Lung (tissue), 12 donors: ENCODE results near the gene FRAS1. TPM values are rescaled to one million over a fixed set of nuclear protein-coding genes. Genes with fewer than 3 reads are reported as not detected.

Experiments
- ATAC-seq: fragments of 200-7000 bp; cut with Tn5 transposase; one replicate; pipeline ENCODE4 v1.9.1; 2020; ENCODE audit warnings: moderate number of reproducible peaks; ENCODE audit not compliant: insufficient read depth, low FRiP score
- DNase-seq, 3 donors: peaks; one replicate each; pipeline ENCODE4 v3.0.0-alpha.2; 2013 to 2017
- H3K27ac ChIP-seq, 2 donors: one replicate each; pipeline ENCODE4 v1.5.1; 2013; ENCODE audit warnings: mild to moderate bottlenecking in 2 of 2, moderate library complexity in 2 of 2, control low read depth in 1 of 2, inconsistent platforms in 1 of 2, low read depth in 1 of 2, low read length in 1 of 2
- H3K27me3 ChIP-seq, 3 donors: one replicate each; pipeline ENCODE4 v1.5.1; 2013; ENCODE audit warnings: low read length in 2 of 3; ENCODE audit not compliant: control insufficient read depth in 3 of 3, insufficient read depth in 3 of 3
- H3K36me3 ChIP-seq, 4 donors: one replicate each; pipeline ENCODE4 v1.5.1; 2013; ENCODE audit warnings: low read length in 4 of 4, mild to moderate bottlenecking in 1 of 4, moderate library complexity in 1 of 4; ENCODE audit not compliant: control insufficient read depth in 4 of 4, insufficient read depth in 4 of 4
- H3K4me1 ChIP-seq, 5 donors: one replicate each; pipeline ENCODE4 v1.5.1; 2013; ENCODE audit warnings: low read length in 5 of 5, mild to moderate bottlenecking in 2 of 5, moderate library complexity in 1 of 5; ENCODE audit not compliant: control insufficient read depth in 5 of 5, insufficient read depth in 5 of 5
- H3K4me3 ChIP-seq: one replicate; pipeline ENCODE4 v1.5.1; 2013; ENCODE audit warnings: mild to moderate bottlenecking, control low read depth, moderate library complexity
- H3K9ac ChIP-seq, 2 donors: one replicate each; pipeline ENCODE4 v1.5.1; 2013; ENCODE audit warnings: low read length in 2 of 2, control low read depth in 1 of 2; ENCODE audit not compliant: insufficient read depth in 1 of 2
- H3K9me3 ChIP-seq, 4 donors: one replicate each; pipeline ENCODE4 v1.5.1; 2013; ENCODE audit warnings: low read length in 3 of 4, mild to moderate bottlenecking in 1 of 4, moderate library complexity in 1 of 4; ENCODE audit not compliant: control insufficient read depth in 4 of 4, insufficient read depth in 3 of 4
- CTCF ChIP-seq: IDR thresholded peaks from 2 replicates; pipeline ENCODE4 v1.5.1; 2012; ENCODE audit warnings: mild to moderate bottlenecking; ENCODE audit errors: control extremely low read depth, extremely low read depth
- WGBS, 2 donors: extraction: QIAGEN DNeasy Blood & Tissue Kit; methylation state at CpG; one replicate each; pipeline ENCODE4 v1.1.7; 2013; 5-methylcytosine and 5-hydroxymethylcytosine counted together
- polyA plus RNA-seq, 2 donors: library from polyadenylated mRNA; stranded (reverse); fragments of 200-250 nt; gene quantifications; one replicate each; pipeline ENCODE4 v1.2.1, GENCODE V29; 2013
- total RNA-seq, 2 donors: library from RNA; depleted of rRNA in 1 of 2; stranded (reverse); fragments of >200 nt in 1 of 2; gene quantifications; one replicate each; pipeline ENCODE4 v1.2.1, GENCODE V29; 2014 to 2021
- donor health status: control.
- donor health status: control.
- donor health status: Bipolar disorder and iron deficiency.
- donor health status: healthy.
- donor health status: DM: yes; HTN: yes; CAD: no.

The FRAS1 gene
- total and polyA plus RNA-seq, 4 donors = 0.45 to 53.8 (median 6.9) TPM

GRCh38 chr4:78214078-78214477 is 157.0 kb downstream of the FRAS1 start:
- Histone ChIP-seq H3K27me3 (no peaks in the 10 kb centered on the region), H3K27ac (no peak overlapping the region), H3K9me3 (no peaks in the 10 kb centered on the region), H3K9ac (no peak overlapping the region), H3K4me3 (no peak overlapping the region), H3K4me1 (no peaks in the 10 kb centered on the region), H3K36me3 (no peaks in the 10 kb centered on the region)
- no peak for DNase-seq
- TF ChIP-seq CTCF = no peak
- ATAC-seq = no peak

- WGBS, 2 donors = 90 to 92% methylated on average over 2 of the region's 2 CpGs
- no peak overlapping the region for H3K27ac ChIP-seq
- ATAC-seq (no peak), DNase-seq (no peak)
- no peaks in the 10 kb centered on the region for H3K9me3 ChIP-seq
- H3K27me3 ChIP-seq = no peaks in the 10 kb centered on the region
- no peaks in the 10 kb centered on the region for H3K36me3 ChIP-seq
- TF ChIP-seq CTCF = no peak
- no peak overlapping the region for H3K4me3 ChIP-seq
- H3K9ac ChIP-seq = no peak overlapping the region
- H3K4me1 ChIP-seq = no peaks in the 10 kb centered on the region
Measured at GRCh38 chr4:78217557-78217956, 160.4 kb downstream of the FRAS1 start.

GRCh38 chr4:78218260-78218659 is 161.1 kb downstream of the FRAS1 start:
- ATAC-seq = no peak
- H3K27ac ChIP-seq = no peak overlapping the region
- WGBS, 2 donors = 86 to 92% methylated on average over 2 of the region's 2 CpGs

More at GRCh38 chr4:78218260-78218659, 161.1 kb downstream of the FRAS1 start:
- Histone ChIP-seq H3K36me3 (no peaks in the 10 kb centered on the region), H3K4me3 (no peak overlapping the region), H3K9ac (no peak overlapping the region), H3K27me3 (no peaks in the 10 kb centered on the region), H3K9me3 (no peaks in the 10 kb centered on the region), H3K4me1 (no peaks in the 10 kb centered on the region)
- TF ChIP-seq CTCF = no peak
- DNase-seq = no peak
